H1 (cell line): ENCODE data around the gene SOCS3. TPM values are rescaled to one million over a fixed set of nuclear protein-coding genes. Genes with fewer than 3 reads are reported as not detected.
A peak's percentile ranks its signal among the peaks of the same experiment; 100 is the strongest.

Source experiments
- CTCF ChIA-PET: fragments of 300-600 bp; sonication (Branson Sonifier 250); formaldehyde crosslinking; loops from one replicate; lab custom pipeline; 2021; ENCODE audit not compliant: partially characterized antibody; lab: Charles Lee
- POLR2A ChIA-PET: fragments of 300-600 bp; sonication (Branson Sonifier 250); formaldehyde crosslinking; loops from one replicate; lab custom pipeline; 2021; ENCODE audit warnings: inconsistent platforms; ENCODE audit not compliant: partially characterized antibody; lab: Charles Lee
- DNase-seq, 2 experiments: peaks; one replicate each; pipeline versions ENCODE4 v3.0.0 to v3.0.0-alpha.2; 2010 to 2022; ENCODE audit warnings: low spot score in 2 of 2, low read depth in 1 of 2, mixed read lengths in 1 of 2
- FAIRE-seq: peaks from 2 replicates; lab custom pipeline; 2011; peaks lifted over from hg19 to GRCh38; lab: Jason Lieb, UNC
- H2AFZ ChIP-seq: 2 replicates; pipeline ENCODE4 v1.8.1; 2012; ENCODE audit warnings: low read length, inconsistent platforms
- H2AK5ac ChIP-seq: 2 replicates; pipeline ENCODE4 v1.6.1; 2013; ENCODE audit warnings: low read depth, low read length
- H2BK120ac ChIP-seq: replicated peaks from 2 replicates; pipeline ENCODE3; 2013; ENCODE audit warnings: low read depth, low read length, inconsistent platforms
- H2BK12ac ChIP-seq: 2 replicates; pipeline ENCODE4 v1.6.1; 2013; ENCODE audit warnings: low read depth, low read length
- H2BK15ac ChIP-seq: 2 replicates; pipeline ENCODE4 v1.6.1; 2013; ENCODE audit warnings: low read length
- H2BK20ac ChIP-seq: 2 replicates; pipeline ENCODE4 v1.6.1; 2013; ENCODE audit warnings: low read length
- H2BK5ac ChIP-seq: 2 replicates; pipeline ENCODE4 v1.6.1; 2013; ENCODE audit warnings: low read depth, low read length
- H3K14ac ChIP-seq: 2 replicates; pipeline ENCODE4 v1.6.1; 2013; ENCODE audit warnings: inconsistent platforms; ENCODE audit not compliant: insufficient read length
- H3K18ac ChIP-seq: 2 replicates; pipeline ENCODE4 v1.6.1; 2013; ENCODE audit warnings: low read length; ENCODE audit errors: extremely low read depth
- H3K23ac ChIP-seq: 2 replicates; pipeline ENCODE4 v1.6.1; 2013; ENCODE audit warnings: inconsistent platforms; ENCODE audit not compliant: insufficient read length
- H3K23me2 ChIP-seq: 2 replicates; pipeline ENCODE4 v1.6.1; 2013; ENCODE audit warnings: low read depth, low read length
- H3K27ac ChIP-seq: 2 replicates; pipeline ENCODE4 v1.6.1; 2011; ENCODE audit warnings: low read depth, low read length, inconsistent platforms
- H3K27me3 ChIP-seq, 4 experiments: replicated peaks in 1 of 4; 1 replicate in 1 of 4; 2 replicates in 3 of 4; pipeline versions ENCODE4 v1.6.1 to v1.8.1; 2011 to 2013; ENCODE audit warnings: low read length in 3 of 4, mild to moderate bottlenecking in 3 of 4, inconsistent platforms in 2 of 4, mixed read lengths in 2 of 4, moderate library complexity in 1 of 4; ENCODE audit not compliant: control insufficient read depth in 3 of 4, insufficient read depth in 3 of 4; ENCODE audit errors: extremely low read depth in 1 of 4
- H3K36me3 ChIP-seq, 4 experiments: 2 replicates each; pipeline versions ENCODE4 v1.6.1 to v1.8.1; 2011 to 2013; ENCODE audit warnings: mild to moderate bottlenecking in 4 of 4, low read length in 3 of 4, moderate library complexity in 2 of 4, control low read depth in 1 of 4, inconsistent platforms in 1 of 4; ENCODE audit not compliant: insufficient read depth in 4 of 4, control insufficient read depth in 2 of 4
- H3K4ac ChIP-seq: replicated peaks from 2 replicates; pipeline ENCODE3; 2013; ENCODE audit warnings: low read length, low read depth, mixed read lengths, inconsistent platforms; ENCODE audit not compliant: insufficient read length
- H3K4me1 ChIP-seq, 4 experiments: replicated peaks in 1 of 4; 1 replicate in 1 of 4; 2 replicates in 3 of 4; pipeline versions ENCODE4 v1.6.1 to v1.8.1; 2011 to 2013; ENCODE audit warnings: low read length in 3 of 4, inconsistent platforms in 2 of 4, mixed read lengths in 1 of 4; ENCODE audit not compliant: insufficient read depth in 4 of 4, control insufficient read depth in 3 of 4
- H3K4me2 ChIP-seq, 2 experiments: 2 replicates each; pipeline versions ENCODE4 v1.6.1 to v1.8.1; 2011 to 2013; ENCODE audit warnings: low read depth in 2 of 2, low read length in 2 of 2, control low read depth in 1 of 2, inconsistent platforms in 1 of 2, mild to moderate bottlenecking in 1 of 2; ENCODE audit not compliant: insufficient read depth in 1 of 2
- H3K4me3 ChIP-seq, 4 experiments: fragments of 200-600, 300-600 bp in 1 of 4; sonication (generic), shearing (Covaris generic), sonication (Bioruptor Twin) in 1 of 4; 2 replicates each; pipeline versions ENCODE4 v1.5.1 to v1.8.1; 2011 to 2016; ENCODE audit warnings: low read length in 4 of 4, low read depth in 3 of 4, control low read depth in 2 of 4, inconsistent platforms in 2 of 4, mild to moderate bottlenecking in 2 of 4, mixed read lengths in 1 of 4, moderate library complexity in 1 of 4; ENCODE audit not compliant: insufficient read depth in 2 of 4; ENCODE audit errors: extremely low read depth in 1 of 4
- H3K56ac ChIP-seq: replicated peaks from 2 replicates; pipeline ENCODE3; 2013; ENCODE audit warnings: low read depth, mild to moderate bottlenecking, mixed read lengths, low read length, inconsistent platforms; ENCODE audit not compliant: insufficient read length
- H3K79me1 ChIP-seq: 2 replicates; pipeline ENCODE4 v1.6.1; 2013; ENCODE audit warnings: low read depth, low read length, control low read depth
- H3K79me2 ChIP-seq, 2 experiments: 2 replicates each; pipeline versions ENCODE4 v1.6.1 to v1.8.1; 2012 to 2013; ENCODE audit warnings: low read length in 2 of 2, mild to moderate bottlenecking in 2 of 2, inconsistent platforms in 1 of 2; ENCODE audit not compliant: insufficient read depth in 2 of 2, control insufficient read depth in 1 of 2
- H3K9ac ChIP-seq, 4 experiments: replicated peaks in 1 of 4; 1 replicate in 1 of 4; 2 replicates in 3 of 4; pipeline versions ENCODE4 v1.6.1 to v1.8.1; 2011 to 2013; ENCODE audit warnings: low read depth in 3 of 4, low read length in 3 of 4, control low read depth in 2 of 4, mild to moderate bottlenecking in 2 of 4, moderate library complexity in 2 of 4, inconsistent platforms in 1 of 4; ENCODE audit errors: extremely low read depth in 1 of 4
- H3K9me3 ChIP-seq, 2 experiments: 2 replicates each; pipeline versions ENCODE4 v1.6.1 to v1.8.1; 2012 to 2013; ENCODE audit warnings: mild to moderate bottlenecking in 2 of 2, moderate library complexity in 2 of 2, control low read depth in 1 of 2, inconsistent platforms in 1 of 2, low read depth in 1 of 2, low read length in 1 of 2, mixed read lengths in 1 of 2; ENCODE audit not compliant: insufficient read depth in 2 of 2
- H4K20me1 ChIP-seq, 2 experiments: replicated peaks in 1 of 2; 2 replicates each; pipeline versions ENCODE3 to v1.8.1; 2011 to 2013; ENCODE audit warnings: inconsistent platforms in 2 of 2, low read length in 2 of 2, mild to moderate bottlenecking in 1 of 2; ENCODE audit not compliant: insufficient read depth in 2 of 2, control insufficient read depth in 1 of 2
- H4K5ac ChIP-seq: 2 replicates; pipeline ENCODE4 v1.6.1; 2013; ENCODE audit warnings: low read length, low read depth, mixed read lengths, inconsistent platforms; ENCODE audit not compliant: insufficient read length
- H4K8ac ChIP-seq: 2 replicates; pipeline ENCODE4 v1.8.0; 2013; ENCODE audit warnings: mild to moderate bottlenecking, moderate library complexity, low read length, inconsistent platforms; ENCODE audit not compliant: insufficient read depth; ENCODE audit errors: extremely low read depth
- H4K91ac ChIP-seq: replicated peaks from 2 replicates; pipeline ENCODE3; 2013; ENCODE audit warnings: low read length, mixed read lengths, inconsistent platforms; ENCODE audit not compliant: insufficient read length
- ASH2L ChIP-seq: fragments of 200-600, 300-600 bp; sonication (generic); IDR thresholded peaks from one replicate; pipeline ENCODE4 v1.7.1; 2017; ENCODE audit warnings: low read length
- CHD2 ChIP-seq: IDR thresholded peaks from 2 replicates; pipeline ENCODE4 v1.6.1; 2012; ENCODE audit warnings: low read length, improper control_type of control experiment
- CTBP2 ChIP-seq: IDR thresholded peaks from 2 replicates; pipeline ENCODE4 v1.7.0; 2011; ENCODE audit warnings: borderline replicate concordance, mild to moderate bottlenecking, moderate library complexity, mixed read lengths, low read length; ENCODE audit not compliant: insufficient read depth, insufficient read length
- E2F6 ChIP-seq: IDR thresholded peaks from 2 replicates; pipeline ENCODE4 v1.6.1; 2012; ENCODE audit warnings: inconsistent platforms
- NANOG ChIP-seq: IDR thresholded peaks from 2 replicates; pipeline ENCODE4 v1.6.1; 2011; ENCODE audit warnings: low read length, low read depth, mild to moderate bottlenecking, inconsistent platforms; ENCODE audit not compliant: insufficient read depth, poor library complexity, severe bottlenecking
- PHF8 ChIP-seq: fragments of 200-600 bp; sonication (generic); conservative IDR thresholded peaks from 2 replicates; pipeline ENCODE4 v1.7.1; 2012; ENCODE audit warnings: low read depth, mild to moderate bottlenecking, inconsistent platforms, low read length, moderate library complexity
- POLR2AphosphoS5 ChIP-seq: IDR thresholded peaks from 2 replicates; pipeline ENCODE4 v1.6.1; 2011; ENCODE audit warnings: low read depth, low read length
- SP1 ChIP-seq: IDR thresholded peaks from 2 replicates; pipeline ENCODE4 v1.6.1; 2011; ENCODE audit warnings: low read depth, low read length
- TAF7 ChIP-seq: optimal IDR thresholded peaks from 2 replicates; pipeline ENCODE3; 2011; ENCODE audit warnings: low read depth, mild to moderate bottlenecking, inconsistent platforms, low read length, moderate library complexity, borderline replicate concordance
- YY1 ChIP-seq: IDR thresholded peaks from 2 replicates; pipeline ENCODE4 v1.6.1; 2011; ENCODE audit warnings: low read depth, mild to moderate bottlenecking, low read length
- ZNF274 ChIP-seq: IDR thresholded peaks from 2 replicates; pipeline ENCODE4 v1.7.0; 2012; ENCODE audit warnings: low read length, borderline replicate concordance; ENCODE audit errors: extremely low read depth
- WGBS, 2 experiments: shearing (Covaris generic) in 1 of 2; methylation state at CpG; one replicate each; pipeline versions ENCODE4 v1.1.6 to v1.1.7; 2013 to 2015; ENCODE audit warnings: low lambda C conversion rate in 2 of 2, mixed read lengths in 2 of 2, inconsistent platforms in 1 of 2, low coverage in 1 of 2, missing lambda C conversion rate in 1 of 2; ENCODE audit not compliant: insufficient replicate concordance in 2 of 2, insufficient coverage in 1 of 2, insufficient read length in 1 of 2; ENCODE audit errors: extremely low coverage in 1 of 2, missing lambda C conversion rate in 1 of 2; 5-methylcytosine and 5-hydroxymethylcytosine counted together
- polyA plus RNA-seq, 7 experiments: library from polyadenylated mRNA; depleted of rRNA in 3 of 7; stranded (reverse) in 5 of 7; unstranded in 2 of 7; fragments of >200 nt in 5 of 7; fragments of 200-250 nt in 2 of 7; gene quantifications; 1 replicate in 5 of 7; 2 replicates in 1 of 7; 4 replicates in 1 of 7; pipeline versions ENCODE4 v1.2.1 to v1.2.3, GENCODE V29; 2011 to 2013; ENCODE audit warnings: missing spikeins in 2 of 7, mixed read lengths in 2 of 7
- total RNA-seq: library from RNA; stranded (reverse); fragmentation: NEBNext Ultra II Directional; extraction: Animal tissue kit (Norgen Biotek cat#: 25700); gene quantifications from 2 replicates; pipeline ENCODE4 v1.2.1, GENCODE V29; 2021

The SOCS3 gene
- total and polyA plus RNA-seq, 2 of the 8 experiments (the other 6 are each of a cell fraction or from before 2014, with no cell fraction given): 10.1 to 47.9 TPM

DNA sequence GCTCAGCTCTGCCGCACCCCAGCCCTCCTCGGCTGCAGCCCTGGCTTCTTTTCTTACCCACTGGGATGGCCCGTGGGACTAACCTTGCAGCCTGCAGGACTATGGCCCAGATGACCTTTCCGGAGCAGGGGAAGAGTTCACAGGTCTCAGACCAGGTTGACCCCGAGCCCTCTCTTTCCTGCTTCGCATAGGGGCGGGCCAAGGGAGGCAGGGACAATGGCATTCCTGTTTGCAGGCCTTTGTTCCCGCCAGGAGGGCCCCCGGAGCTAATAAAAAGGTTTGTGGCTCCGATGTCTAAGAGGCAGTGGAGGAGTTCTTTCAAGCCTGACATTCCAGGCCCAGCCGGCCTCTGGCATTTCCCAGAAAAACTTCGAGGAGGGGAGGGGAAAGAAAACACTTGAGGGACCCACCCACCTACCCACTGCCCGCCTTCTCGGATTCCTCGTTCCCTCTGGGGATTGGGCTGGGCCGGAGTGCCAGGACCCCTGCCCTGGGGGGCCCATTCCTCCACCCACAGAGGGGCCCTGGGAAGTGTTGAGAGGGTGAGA, 5.8 kb upstream of the SOCS3 start:
- Histone ChIP-seq H3K56ac (peak overlapping the region; percentile 71), H4K5ac (peak overlapping the region; percentile 49), H2BK5ac (peak overlapping the region; percentile 99), H2BK12ac (peak overlapping the region; percentile 100), H2BK20ac (peak overlapping the region; percentile 100; the same call in 1 of the 2 replicates), H3K27me3 (no peaks in the 10 kb centered on the region), H3K4ac (peak overlapping the region; percentile 88), H3K36me3 (no peaks in the 10 kb centered on the region), H3K18ac (peak overlapping the region; percentile 96), H2BK15ac (peak overlapping the region; percentile 92; the same call in 1 of the 2 replicates), H3K14ac (no peak overlapping the region), H3K4me3 (peak overlapping the region in 3 of 4 experiments; percentile 1 to 43 (median 10); a peak in 4 of 8 replicates), H4K20me1 (no peaks in the 10 kb centered on the region), H3K4me1 (peaks cover 18 to 56% (median 46%) of the 10 kb centered on the region in 4 experiments), H2BK120ac (peak overlapping the region; percentile 96), H2AK5ac (peak overlapping the region; percentile 97), H3K9me3 (no peaks in the 10 kb centered on the region), H3K79me2 (no peaks in the 10 kb centered on the region), H3K4me2 (peak overlapping the region; percentile 60 to 61), H3K23me2 (peaks cover 4% of the 10 kb centered on the region), H3K9ac (peak overlapping the region in 2 of 4 experiments; percentile 38 to 48; a peak in 4 of 7 replicates), H2AFZ (no peak overlapping the region), H3K27ac (peak overlapping the region; percentile 80), H4K91ac (peak overlapping the region; percentile 77), H3K79me1 (no peaks in the 10 kb centered on the region), H4K8ac (peak overlapping the region; percentile 83), H3K23ac (no peak overlapping the region)
- DNase-seq: peak; percentile 81 to 85
- POLR2A ChIA-PET: interaction anchor here (0.6 to 2.6 kb wide), 12 partner anchors 24 to 97 kb away, joined by 3 to 7 read pairs (median 4); no protein-coding TSS in a partner anchor
- CTCF ChIA-PET: interaction anchor here (0.7 to 20.5 kb wide), 9 partner anchors 9 to 115 kb away, joined by 3 to 257 read pairs (median 3); no protein-coding TSS in a partner anchor
- FAIRE-seq: peak; percentile 36
- WGBS, 2 experiments: 4% methylated on average over 15 of the region's 16 CpGs; no CpG with 5 or more reads in 1 of the 2 experiments
- peak; percentile 31 for TF ChIP-seq ASH2L
- peak; percentile 58; the same call in 1 of the 2 replicates for TF ChIP-seq SP1
- peak; percentile 10; the same call in 1 of the 2 replicates for TF ChIP-seq CHD2
- peak; percentile 28 for TF ChIP-seq NANOG
- TF ChIP-seq ZNF274: no peak
- TF ChIP-seq E2F6: peak; percentile 30; the same call in 1 of the 2 replicates
- no peak for TF ChIP-seq PHF8
- no peak for TF ChIP-seq POLR2AphosphoS5
- TF ChIP-seq YY1: 0 out of 2 replicates have a peak, but pooled peaks have one; percentile 28
- peak; percentile 61 for TF ChIP-seq CTBP2
- TF ChIP-seq TAF7: peak; percentile 15
